ENCODE data around the gene SUSD6. TPM values are rescaled to one million over a fixed set of nuclear protein-coding genes. Genes with fewer than 3 reads are reported as not detected.

Gene SUSD6
- total RNA-seq, 2 donors from 2014 or later, result 41.1 to 52.3 TPM

- H3K9me3 ChIP-seq, result no peaks in the 10 kb centered on the region
- intact Hi-C loops (cut with DNase I), result no loop called here
- H3K4me1 ChIP-seq (replicated peaks), result peaks cover 22% of the 10 kb centered on the region
- H3K4me3 ChIP-seq, result no peak overlapping the region
- TF ChIP-seq CTCF (IDR thresholded peaks at IDR 0.05) (no peak), POLR2AphosphoS5 (IDR thresholded peaks at IDR 0.05) (no peak), POLR2A (IDR thresholded peaks at IDR 0.05) (no peak)
- 90% methylated on average over 2 of the region's 2 CpGs for WGBS
- no peaks in the 10 kb centered on the region for H3K27me3 ChIP-seq (replicated peaks; ENCODE audit: insufficient read depth)
- no peak for DNase-seq (ENCODE audit: low spot score)
- no peak overlapping the region for H3K27ac ChIP-seq
- H3K36me3 ChIP-seq, result no peaks in the 10 kb centered on the region
Measured at GRCh38 chr14:69675877-69676416, 64.6 kb downstream of the SUSD6 start.

- Histone ChIP-seq H3K36me3 (no peaks in the 10 kb centered on the region), H3K4me1 (replicated peaks) (peaks cover 22% of the 10 kb centered on the region), H3K27me3 (replicated peaks; ENCODE audit: insufficient read depth) (no peaks in the 10 kb centered on the region), H3K9me3 (no peaks in the 10 kb centered on the region), H3K27ac (no peak overlapping the region), H3K4me3 (no peak overlapping the region)
- DNase-seq (ENCODE audit: low spot score), result no peak
- 98% methylated on average over 2 of the region's 2 CpGs for WGBS
- intact Hi-C loops (cut with DNase I), result no loop called here
- no peak for TF ChIP-seq POLR2A (IDR thresholded peaks at IDR 0.05)
- no peak for TF ChIP-seq CTCF (IDR thresholded peaks at IDR 0.05)
- TF ChIP-seq POLR2AphosphoS5 (IDR thresholded peaks at IDR 0.05), result no peak
Measured at GRCh38 chr14:69676723-69677122, 65.3 kb downstream of the SUSD6 start.

- H3K27ac ChIP-seq, result no peak overlapping the region
Measured at GRCh38 chr14:69680297-69680696, 68.9 kb downstream of the SUSD6 start.

GRCh38 chr14:69682136-69682535 lies 70.7 kb downstream of the SUSD6 start:
- Histone ChIP-seq H3K4me1 (replicated peaks) (peaks cover 3% of the 10 kb centered on the region), H3K27ac (no peak overlapping the region), H3K27me3 (replicated peaks; ENCODE audit: insufficient read depth) (no peaks in the 10 kb centered on the region), H3K9me3 (no peaks in the 10 kb centered on the region), H3K36me3 (no peaks in the 10 kb centered on the region), H3K4me3 (no peak overlapping the region)
- intact Hi-C loops (cut with DNase I), result no loop called here
- no peak for TF ChIP-seq POLR2AphosphoS5 (IDR thresholded peaks at IDR 0.05)
- TF ChIP-seq CTCF (IDR thresholded peaks at IDR 0.05), result no peak
- TF ChIP-seq POLR2A (IDR thresholded peaks at IDR 0.05), result no peak
- no peak for DNase-seq (ENCODE audit: low spot score)
- WGBS, result 75% methylated on average over 4 of the region's 4 CpGs

More at GRCh38 chr14:69680297-69680696, 68.9 kb downstream of the SUSD6 start:
- intact Hi-C loops (cut with DNase I), result no loop called here
- H3K9me3 ChIP-seq, result no peaks in the 10 kb centered on the region
- TF ChIP-seq POLR2AphosphoS5 (IDR thresholded peaks at IDR 0.05) (no peak), POLR2A (IDR thresholded peaks at IDR 0.05) (no peak), CTCF (IDR thresholded peaks at IDR 0.05) (no peak)
- H3K4me3 ChIP-seq, result no peak overlapping the region
- H3K27me3 ChIP-seq (replicated peaks; ENCODE audit: insufficient read depth), result no peaks in the 10 kb centered on the region
- DNase-seq (ENCODE audit: low spot score), result no peak
- H3K4me1 ChIP-seq (replicated peaks), result peaks cover 7% of the 10 kb centered on the region
- no peaks in the 10 kb centered on the region for H3K36me3 ChIP-seq
- 54% methylated on average over 1 of the region's 1 CpG for WGBS

- intact Hi-C loops (cut with DNase I), result no loop called here
- Histone ChIP-seq H3K27ac (no peak overlapping the region), H3K27me3 (replicated peaks; ENCODE audit: insufficient read depth) (no peaks in the 10 kb centered on the region), H3K4me1 (replicated peaks) (peaks cover 3% of the 10 kb centered on the region), H3K9me3 (no peaks in the 10 kb centered on the region), H3K36me3 (no peaks in the 10 kb centered on the region), H3K4me3 (no peak overlapping the region)
- peak; percentile 28 for DNase-seq (ENCODE audit: low spot score)
- 30% methylated on average over 1 of the region's 1 CpG for WGBS
- no peak for TF ChIP-seq POLR2AphosphoS5 (IDR thresholded peaks at IDR 0.05)
- TF ChIP-seq CTCF (IDR thresholded peaks at IDR 0.05), result no peak
- no peak for TF ChIP-seq POLR2A (IDR thresholded peaks at IDR 0.05)
Measured at GRCh38 chr14:69682621-69683263, 71.3 kb downstream of the SUSD6 start.

Measured in prostate gland (tissue), 2 donors.